ENCODE results near the gene PHTF2.

PHTF2 gene

GRCh38 chr7:77765906-77766800 lies 32.4 kb upstream of the PHTF2 start:
- no peak overlapping the region for H3K27ac ChIP-seq
- TF ChIP-seq CTCF (conservative IDR thresholded peaks at IDR 0.05), result no peak
- TF ChIP-seq ZFX (IDR thresholded peaks at IDR 0.05), result no peak

GRCh38 chr7:77766801-77767605 lies 31.6 kb upstream of the PHTF2 start:
- H3K27ac ChIP-seq, result no peak overlapping the region
- TF ChIP-seq CTCF (conservative IDR thresholded peaks at IDR 0.05) (no peak), ZFX (IDR thresholded peaks at IDR 0.05) (no peak)

- TF ChIP-seq CTCF (conservative IDR thresholded peaks at IDR 0.05), result no peak
- no peak for TF ChIP-seq ZFX (IDR thresholded peaks at IDR 0.05)
- H3K27ac ChIP-seq, result no peak overlapping the region
These were observed 28.3 kb upstream of the PHTF2 start for GRCh38 chr7:77770316-77770715.

GRCh38 chr7:77771901-77772300 lies 26.7 kb upstream of the PHTF2 start:
- H3K27ac ChIP-seq, result no peak overlapping the region
- TF ChIP-seq CTCF (conservative IDR thresholded peaks at IDR 0.05), result no peak
- TF ChIP-seq ZFX (IDR thresholded peaks at IDR 0.05), result no peak

- TF ChIP-seq ZFX (IDR thresholded peaks at IDR 0.05), result no peak
- TF ChIP-seq CTCF (conservative IDR thresholded peaks at IDR 0.05), result no peak
- H3K27ac ChIP-seq, result no peak overlapping the region
These were observed 20.0 kb upstream of the PHTF2 start for GRCh38 chr7:77778535-77778934.

- H3K27ac ChIP-seq, result no peak overlapping the region
- TF ChIP-seq ZFX (IDR thresholded peaks at IDR 0.05) (no peak), CTCF (conservative IDR thresholded peaks at IDR 0.05) (no peak)
These were observed 16.2 kb upstream of the PHTF2 start for GRCh38 chr7:77782383-77782782.

GRCh38 chr7:77783111-77783510 lies 15.5 kb upstream of the PHTF2 start:
- H3K27ac ChIP-seq, result no peak overlapping the region
- TF ChIP-seq ZFX (IDR thresholded peaks at IDR 0.05), result no peak

All from C4-2B (cell line).